SKM-1 (cell line): ENCODE results near the gene TSPAN11.

Experiments
- DNase-seq: peaks from one replicate; lab custom pipeline; 2025; ENCODE audit not compliant: unreplicated experiment; lab: John Stamatoyannopoulos, UW

Gene TSPAN11

GRCh38 chr12:30959110-30959710 lies 32.7 kb downstream of the TSPAN11 start:
- no peak for DNase-seq

GRCh38 chr12:30959778-30960177 lies 33.2 kb downstream of the TSPAN11 start:
- no peak for DNase-seq

- DNase-seq, result no peak
These were observed 34.5 kb downstream of the TSPAN11 start for GRCh38 chr12:30961030-30961429.

- no peak for DNase-seq
These were observed 35.5 kb downstream of the TSPAN11 start for GRCh38 chr12:30962047-30962446.

- DNase-seq, result no peak
These were observed 37.4 kb downstream of the TSPAN11 start for GRCh38 chr12:30963709-30964564.

- no peak for DNase-seq
These were observed 38.5 kb downstream of the TSPAN11 start for GRCh38 chr12:30964896-30965612.

- DNase-seq, result no peak
These were observed 39.1 kb downstream of the TSPAN11 start for GRCh38 chr12:30965613-30965985.

- no peak for DNase-seq
These were observed 40.5 kb downstream of the TSPAN11 start for GRCh38 chr12:30967026-30967425.

GRCh38 chr12:30968211-30968610 lies 41.7 kb downstream of the TSPAN11 start:
- DNase-seq, result no peak

- DNase-seq, result no peak
These were observed 42.5 kb downstream of the TSPAN11 start for GRCh38 chr12:30969006-30969405.

- DNase-seq, result no peak
These were observed 43.3 kb downstream of the TSPAN11 start for GRCh38 chr12:30969606-30970395.

GRCh38 chr12:30970559-30971197 lies 44.1 kb downstream of the TSPAN11 start:
- DNase-seq, result no peak

- DNase-seq, result no peak
These were observed 45.5 kb downstream of the TSPAN11 start for GRCh38 chr12:30972035-30972434.

- no peak for DNase-seq
These were observed 46.6 kb downstream of the TSPAN11 start for GRCh38 chr12:30973175-30973574.

GRCh38 chr12:30973830-30974229 lies 47.3 kb downstream of the TSPAN11 start:
- no peak for DNase-seq

GRCh38 chr12:30974746-30975500 lies 48.4 kb downstream of the TSPAN11 start:
- DNase-seq, result no peak

GRCh38 chr12:30975581-30975980 lies 49.0 kb downstream of the TSPAN11 start:
- no peak for DNase-seq

- DNase-seq, result no peak
These were observed 49.7 kb downstream of the TSPAN11 start for GRCh38 chr12:30976206-30976605.

GRCh38 chr12:30977124-30977523 lies 50.6 kb downstream of the TSPAN11 start:
- DNase-seq, result no peak
